B cell (primary cell): ENCODE data around the gene SH3BP2. TPM values are rescaled to one million over a fixed set of nuclear protein-coding genes. Genes with fewer than 3 reads are reported as not detected.

Experiments used
- ATAC-seq: fragments of 200-7000 bp; cut with Tn5 transposase; one replicate; pipeline ENCODE4 v1.10.0; 2021; ENCODE audit warnings: low read depth, mild to moderate bottlenecking, moderate number of reproducible peaks, moderate library complexity
- CTCF ChIA-PET: fragments of 350-600 bp; sonication (Branson Sonifier 250); formaldehyde crosslinking; loops from one replicate; lab custom pipeline; 2021; ENCODE audit warnings: antibody characterized with exemption, inconsistent platforms; lab: Charles Lee
- POLR2A ChIA-PET: fragments of 350-600 bp; sonication (Branson Sonifier 250); formaldehyde crosslinking; loops from one replicate; lab custom pipeline; 2021; ENCODE audit warnings: antibody characterized with exemption; lab: Charles Lee
- DNase-seq: peaks from one replicate; pipeline ENCODE4 v3.0.0; 2013
- H2AFZ ChIP-seq: 2 replicates; pipeline ENCODE4 v1.6.1; 2012; ENCODE audit warnings: mild to moderate bottlenecking, low read depth, low read length; ENCODE audit not compliant: insufficient read depth, poor library complexity, severe bottlenecking
- H3K27ac ChIP-seq, 2 donors: 1 replicate in 1 of 2; 2 replicates in 1 of 2; pipeline ENCODE4 v1.5.1; 2012 to 2013; ENCODE audit warnings: low read length in 2 of 2, mild to moderate bottlenecking in 2 of 2, moderate library complexity in 1 of 2
- H3K27me3 ChIP-seq, 4 experiments: fragments of 200-600 bp in 1 of 4; sonication (generic) in 1 of 4; replicated peaks in 1 of 4; 1 replicate in 2 of 4; 2 replicates in 2 of 4; pipeline versions ENCODE4 v1.6.1 to v1.7.0; 2013 to 2016; ENCODE audit warnings: low read length in 3 of 4, mild to moderate bottlenecking in 2 of 4, mixed read lengths in 1 of 4, moderate library complexity in 1 of 4; ENCODE audit not compliant: insufficient read depth in 4 of 4, control insufficient read depth in 3 of 4; ENCODE audit errors: control extremely low read depth in 1 of 4
- H3K36me3 ChIP-seq, 2 experiments: replicated peaks in 1 of 2; 1 replicate in 1 of 2; 2 replicates in 1 of 2; pipeline versions ENCODE4 v1.6.1 to v1.7.1; 2013; ENCODE audit warnings: low read length in 1 of 2; ENCODE audit not compliant: insufficient read depth in 2 of 2, control insufficient read depth in 1 of 2; ENCODE audit errors: control extremely low read depth in 1 of 2, extremely low read depth in 1 of 2
- H3K4me1 ChIP-seq, 2 donors: fragments of 200-600 bp in 1 of 2; sonication (generic) in 1 of 2; 1 replicate in 1 of 2; 2 replicates in 1 of 2; pipeline versions ENCODE4 v1.5.1 to v1.6.1; 2013 to 2017; ENCODE audit warnings: low read length in 2 of 2; ENCODE audit not compliant: control insufficient read depth in 2 of 2, insufficient read depth in 2 of 2
- H3K4me2 ChIP-seq: replicated peaks from 2 replicates; pipeline ENCODE3; 2012; ENCODE audit warnings: mild to moderate bottlenecking, low read depth, low read length; ENCODE audit not compliant: poor library complexity, severe bottlenecking
- H3K4me3 ChIP-seq, 5 experiments: fragments of 200-600 bp in 1 of 5; sonication (generic) in 1 of 5; 1 replicate in 3 of 5; 2 replicates in 2 of 5; pipeline versions ENCODE4 v1.5.1 to v1.7.0; 2011 to 2016; ENCODE audit warnings: low read length in 4 of 5, mild to moderate bottlenecking in 4 of 5, low read depth in 2 of 5, control low read depth in 1 of 5, moderate library complexity in 1 of 5; ENCODE audit not compliant: insufficient read depth in 1 of 5; ENCODE audit errors: control extremely low read depth in 1 of 5, extremely low read depth in 1 of 5
- H3K79me2 ChIP-seq: fragments of 200-600 bp; sonication (generic); one replicate; pipeline ENCODE4 v1.6.0; 2016; ENCODE audit warnings: low read length; ENCODE audit not compliant: control insufficient read depth, insufficient read depth
- H3K9ac ChIP-seq: fragments of 200-600 bp; sonication (generic); 2 replicates; pipeline ENCODE4 v1.6.1; 2017; ENCODE audit warnings: mild to moderate bottlenecking, low read length, moderate library complexity
- H3K9me3 ChIP-seq, 3 donors: one replicate each; pipeline versions ENCODE4 v1.6.1 to v1.7.1; 2013; ENCODE audit warnings: low read length in 2 of 3; ENCODE audit not compliant: control insufficient read depth in 2 of 3, insufficient read depth in 1 of 3; ENCODE audit errors: control extremely low read depth in 1 of 3
- H4K20me1 ChIP-seq: 2 replicates; pipeline ENCODE4 v1.6.0; 2012; ENCODE audit warnings: mild to moderate bottlenecking, low read length; ENCODE audit not compliant: insufficient read depth, control insufficient read depth, poor library complexity, severe bottlenecking
- H3K27ac Mint-ChIP-seq: one replicate; pipeline ENCODE4 v1.8.0; 2021; ENCODE audit warnings: mixed read lengths
- H3K27me3 Mint-ChIP-seq: one replicate; pipeline ENCODE4 v1.8.0; 2021; ENCODE audit warnings: mixed read lengths
- H3K4me1 Mint-ChIP-seq: one replicate; pipeline ENCODE4 v1.8.0; 2021; ENCODE audit warnings: mixed read lengths
- H3K4me3 Mint-ChIP-seq: one replicate; pipeline ENCODE4 v1.8.0; 2021; ENCODE audit warnings: mixed read lengths
- H3K9me3 Mint-ChIP-seq: one replicate; pipeline ENCODE4 v1.8.0; 2022; ENCODE audit warnings: mixed read lengths; ENCODE audit not compliant: insufficient read depth
- CTCF ChIP-seq: fragments of 200-600 bp; IDR thresholded peaks from one replicate; pipeline ENCODE4 v1.8.0; 2022; ENCODE audit warnings: antibody characterized with exemption, mild to moderate bottlenecking
- EZH2 ChIP-seq: IDR thresholded peaks from 2 replicates; pipeline ENCODE4 v1.6.1; 2012; ENCODE audit warnings: borderline replicate concordance, low read depth, mild to moderate bottlenecking, moderate library complexity, low read length; ENCODE audit not compliant: insufficient read depth, poor library complexity, severe bottlenecking
- WGBS: methylation state at CpG from one replicate; pipeline ENCODE4 v1.1.5; 2013; ENCODE audit warnings: missing lambda C conversion rate; ENCODE audit not compliant: insufficient coverage; 5-methylcytosine and 5-hydroxymethylcytosine counted together
- intact Hi-C: fragments of 100-400 bp; cut with micrococcal nuclease; formaldehyde crosslinking; loops from one replicate; pipeline ENCODE4 v1.10.0; 2022
- polyA plus RNA-seq: library from polyadenylated mRNA; depleted of rRNA; stranded (reverse); fragments of >200 nt; gene quantifications from 2 replicates; pipeline ENCODE4 v1.2.3, GENCODE V29; 2012
- total RNA-seq, 2 donors: library from RNA; stranded (reverse); fragments of 120-200 nt in 1 of 2; gene quantifications; 1 replicate in 1 of 2; 2 replicates in 1 of 2; pipeline versions ENCODE4 v1.2.3 to v1.2.4, GENCODE V29; 2013 to 2022

The SH3BP2 gene
- total and polyA plus RNA-seq, 2 donors (not counting 1 experiment from before 2014, with no cell fraction given) = 30.8 to 219 TPM

- Histone ChIP-seq H3K4me1 (peaks cover 71 to 87% of the 10 kb centered on the region in 2 donors), H3K36me3 (peaks cover 0 to 7% of the 10 kb centered on the region in 2 experiments), H3K27me3 (no peaks in the 10 kb centered on the region), H3K9me3 (peaks cover 0 to 5% (median 0%) of the 10 kb centered on the region in 3 donors), H3K27ac (no peak overlapping the region), H2AFZ (no peak overlapping the region), H3K79me2 (peaks cover 61% of the 10 kb centered on the region), H3K4me2 (peak overlapping the region; percentile 99), H3K9ac (no peak overlapping the region), H4K20me1 (peaks cover 29% of the 10 kb centered on the region), H3K4me3 (no peak overlapping the region)
- H3K27ac Mint-ChIP-seq = peak overlapping the region; percentile 20
- H3K9me3 Mint-ChIP-seq = no peaks in the 10 kb centered on the region
- no peak overlapping the region for H3K4me3 Mint-ChIP-seq
- no peaks in the 10 kb centered on the region for H3K27me3 Mint-ChIP-seq
- TF ChIP-seq EZH2 (no peak), CTCF (no peak)
- POLR2A ChIA-PET = interaction anchor here (0.9 to 3.0 kb wide), 3 partner anchors 9 to 11 kb away, joined by 4 to 9 read pairs (median 5); no protein-coding TSS in a partner anchor
- intact Hi-C loops = no loop called here
- ATAC-seq (no peak), DNase-seq (peak; percentile 11)
- peaks cover 75% of the 10 kb centered on the region for H3K4me1 Mint-ChIP-seq
- 96% methylated on average over 26 of the region's 27 CpGs for WGBS
- CTCF ChIA-PET = interaction anchor here (1.3 kb wide), 1 partner anchor 9 kb away, joined by 4 read pairs; no protein-coding TSS in a partner anchor
These were observed 3.3 kb downstream of the SH3BP2 start for GRCh38 chr4:2795893-2796848.
